B cell (primary cell): ENCODE data around the gene CTRB1. TPM values are rescaled to one million over a fixed set of nuclear protein-coding genes. Genes with fewer than 3 reads are reported as not detected.

ENCODE experiments used
- ATAC-seq: fragments of 200-7000 bp; cut with Tn5 transposase; one replicate; pipeline ENCODE4 v1.10.0; 2021; ENCODE audit warnings: low read depth, mild to moderate bottlenecking, moderate number of reproducible peaks, moderate library complexity
- CTCF ChIA-PET: fragments of 350-600 bp; sonication (Branson Sonifier 250); formaldehyde crosslinking; loops from one replicate; lab custom pipeline; 2021; ENCODE audit warnings: antibody characterized with exemption, inconsistent platforms; lab: Charles Lee
- POLR2A ChIA-PET: fragments of 350-600 bp; sonication (Branson Sonifier 250); formaldehyde crosslinking; loops from one replicate; lab custom pipeline; 2021; ENCODE audit warnings: antibody characterized with exemption; lab: Charles Lee
- DNase-seq: peaks from one replicate; pipeline ENCODE4 v3.0.0; 2013
- H2AFZ ChIP-seq: 2 replicates; pipeline ENCODE4 v1.6.1; 2012; ENCODE audit warnings: mild to moderate bottlenecking, low read depth, low read length; ENCODE audit not compliant: insufficient read depth, poor library complexity, severe bottlenecking
- H3K27ac ChIP-seq, 2 donors: 1 replicate in 1 of 2; 2 replicates in 1 of 2; pipeline ENCODE4 v1.5.1; 2012 to 2013; ENCODE audit warnings: low read length in 2 of 2, mild to moderate bottlenecking in 2 of 2, moderate library complexity in 1 of 2
- H3K27me3 ChIP-seq, 4 experiments: fragments of 200-600 bp in 1 of 4; sonication (generic) in 1 of 4; replicated peaks in 1 of 4; 1 replicate in 2 of 4; 2 replicates in 2 of 4; pipeline versions ENCODE4 v1.6.1 to v1.7.0; 2013 to 2016; ENCODE audit warnings: low read length in 3 of 4, mild to moderate bottlenecking in 2 of 4, mixed read lengths in 1 of 4, moderate library complexity in 1 of 4; ENCODE audit not compliant: insufficient read depth in 4 of 4, control insufficient read depth in 3 of 4; ENCODE audit errors: control extremely low read depth in 1 of 4
- H3K36me3 ChIP-seq, 2 experiments: replicated peaks in 1 of 2; 1 replicate in 1 of 2; 2 replicates in 1 of 2; pipeline versions ENCODE4 v1.6.1 to v1.7.1; 2013; ENCODE audit warnings: low read length in 1 of 2; ENCODE audit not compliant: insufficient read depth in 2 of 2, control insufficient read depth in 1 of 2; ENCODE audit errors: control extremely low read depth in 1 of 2, extremely low read depth in 1 of 2
- H3K4me1 ChIP-seq, 2 donors: fragments of 200-600 bp in 1 of 2; sonication (generic) in 1 of 2; 1 replicate in 1 of 2; 2 replicates in 1 of 2; pipeline versions ENCODE4 v1.5.1 to v1.6.1; 2013 to 2017; ENCODE audit warnings: low read length in 2 of 2; ENCODE audit not compliant: control insufficient read depth in 2 of 2, insufficient read depth in 2 of 2
- H3K4me2 ChIP-seq: replicated peaks from 2 replicates; pipeline ENCODE3; 2012; ENCODE audit warnings: mild to moderate bottlenecking, low read depth, low read length; ENCODE audit not compliant: poor library complexity, severe bottlenecking
- H3K4me3 ChIP-seq, 5 experiments: fragments of 200-600 bp in 1 of 5; sonication (generic) in 1 of 5; 1 replicate in 3 of 5; 2 replicates in 2 of 5; pipeline versions ENCODE4 v1.5.1 to v1.7.0; 2011 to 2016; ENCODE audit warnings: low read length in 4 of 5, mild to moderate bottlenecking in 4 of 5, low read depth in 2 of 5, control low read depth in 1 of 5, moderate library complexity in 1 of 5; ENCODE audit not compliant: insufficient read depth in 1 of 5; ENCODE audit errors: control extremely low read depth in 1 of 5, extremely low read depth in 1 of 5
- H3K79me2 ChIP-seq: fragments of 200-600 bp; sonication (generic); one replicate; pipeline ENCODE4 v1.6.0; 2016; ENCODE audit warnings: low read length; ENCODE audit not compliant: control insufficient read depth, insufficient read depth
- H3K9ac ChIP-seq: fragments of 200-600 bp; sonication (generic); 2 replicates; pipeline ENCODE4 v1.6.1; 2017; ENCODE audit warnings: mild to moderate bottlenecking, low read length, moderate library complexity
- H3K9me3 ChIP-seq, 3 donors: one replicate each; pipeline versions ENCODE4 v1.6.1 to v1.7.1; 2013; ENCODE audit warnings: low read length in 2 of 3; ENCODE audit not compliant: control insufficient read depth in 2 of 3, insufficient read depth in 1 of 3; ENCODE audit errors: control extremely low read depth in 1 of 3
- H4K20me1 ChIP-seq: 2 replicates; pipeline ENCODE4 v1.6.0; 2012; ENCODE audit warnings: mild to moderate bottlenecking, low read length; ENCODE audit not compliant: insufficient read depth, control insufficient read depth, poor library complexity, severe bottlenecking
- H3K27ac Mint-ChIP-seq: one replicate; pipeline ENCODE4 v1.8.0; 2021; ENCODE audit warnings: mixed read lengths
- H3K27me3 Mint-ChIP-seq: one replicate; pipeline ENCODE4 v1.8.0; 2021; ENCODE audit warnings: mixed read lengths
- H3K4me1 Mint-ChIP-seq: one replicate; pipeline ENCODE4 v1.8.0; 2021; ENCODE audit warnings: mixed read lengths
- H3K4me3 Mint-ChIP-seq: one replicate; pipeline ENCODE4 v1.8.0; 2021; ENCODE audit warnings: mixed read lengths
- H3K9me3 Mint-ChIP-seq: one replicate; pipeline ENCODE4 v1.8.0; 2022; ENCODE audit warnings: mixed read lengths; ENCODE audit not compliant: insufficient read depth
- EZH2 ChIP-seq: IDR thresholded peaks from 2 replicates; pipeline ENCODE4 v1.6.1; 2012; ENCODE audit warnings: borderline replicate concordance, low read depth, mild to moderate bottlenecking, moderate library complexity, low read length; ENCODE audit not compliant: insufficient read depth, poor library complexity, severe bottlenecking
- WGBS: methylation state at CpG from one replicate; pipeline ENCODE4 v1.1.5; 2013; ENCODE audit warnings: missing lambda C conversion rate; ENCODE audit not compliant: insufficient coverage; 5-methylcytosine and 5-hydroxymethylcytosine counted together
- intact Hi-C: fragments of 100-400 bp; cut with micrococcal nuclease; formaldehyde crosslinking; loops from one replicate; pipeline ENCODE4 v1.10.0; 2022
- polyA plus RNA-seq: library from polyadenylated mRNA; depleted of rRNA; stranded (reverse); fragments of >200 nt; gene quantifications from 2 replicates; pipeline ENCODE4 v1.2.3, GENCODE V29; 2012
- total RNA-seq, 2 donors: library from RNA; stranded (reverse); fragments of 120-200 nt in 1 of 2; gene quantifications; 1 replicate in 1 of 2; 2 replicates in 1 of 2; pipeline versions ENCODE4 v1.2.3 to v1.2.4, GENCODE V29; 2013 to 2022
- TF ChIP-seq, protein P1 (sequence below): fragments of 200-600 bp; IDR thresholded peaks from one replicate; pipeline ENCODE4 v1.8.0; 2022; ENCODE audit warnings: antibody characterized with exemption, mild to moderate bottlenecking

Gene CTRB1
- total and polyA plus RNA-seq, 2 donors (not counting 1 experiment from before 2014, with no cell fraction given) = not detected

DNA sequence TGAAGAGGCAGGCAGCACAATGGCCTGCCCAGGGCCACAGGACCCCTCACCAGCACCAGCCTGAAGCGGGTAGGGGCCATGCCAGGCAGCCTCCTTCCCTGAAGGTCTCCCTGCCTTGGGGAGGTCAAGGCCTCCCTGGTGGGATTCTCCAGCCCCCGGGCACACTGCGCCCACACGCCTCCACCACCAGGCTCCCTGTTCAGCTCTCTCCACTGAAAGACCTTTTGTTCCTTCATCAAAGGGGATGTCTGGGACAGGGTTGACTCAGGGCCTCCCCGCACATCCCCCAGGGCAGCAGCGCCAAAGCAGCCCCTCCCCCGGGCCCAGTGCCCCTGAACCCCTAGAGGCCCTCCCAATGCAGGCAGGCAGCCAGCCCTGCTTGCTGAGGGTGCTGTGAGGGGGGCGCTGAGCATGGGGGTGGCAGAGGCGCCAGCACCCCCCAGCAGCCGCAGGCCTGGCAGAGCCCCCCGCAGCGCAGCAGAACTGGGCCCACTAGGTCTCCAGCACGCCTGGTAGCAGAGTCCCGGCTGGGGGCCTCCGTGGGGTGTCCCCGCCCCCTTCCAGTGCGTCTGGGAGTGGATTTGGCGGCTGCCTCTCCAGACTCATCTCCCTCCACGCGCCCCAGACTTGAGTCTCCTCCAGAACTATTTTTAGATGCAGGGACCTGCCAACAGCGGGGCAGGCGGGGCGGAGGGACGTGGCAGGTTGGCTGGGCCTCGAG lies 19.5 kb downstream of the CTRB1 start:
- Mint-ChIP-seq H3K27me3 (peaks cover 59% of the 10 kb centered on the region), H3K9me3 (no peaks in the 10 kb centered on the region), H3K4me3 (no peak overlapping the region), H3K27ac (no peak overlapping the region), H3K4me1 (peaks cover 2% of the 10 kb centered on the region)
- Histone ChIP-seq H3K9me3 (peaks cover 0 to 32% (median 0%) of the 10 kb centered on the region in 3 donors), H3K9ac (no peak overlapping the region), H3K4me2 (no peak overlapping the region), H3K27ac (no peak overlapping the region), H3K4me3 (no peak overlapping the region), H3K4me1 (peaks cover 0 to 7% of the 10 kb centered on the region in 2 donors), H2AFZ (no peak overlapping the region), H3K27me3 (peaks cover 0 to 89% (median 16%) of the 10 kb centered on the region in 4 experiments), H3K79me2 (no peaks in the 10 kb centered on the region), H3K36me3 (no peaks in the 10 kb centered on the region), H4K20me1 (no peaks in the 10 kb centered on the region)
- ATAC-seq = no peak
- intact Hi-C loops = no loop called here
- ChIA-PET POLR2A (no interaction called here), CTCF (interaction anchor here (1.0 to 7.1 kb wide), 2 partner anchors 148 to 526 kb away, joined by 3 to 109 read pairs; no protein-coding TSS in a partner anchor)
- TF ChIP-seq, protein P1, sequence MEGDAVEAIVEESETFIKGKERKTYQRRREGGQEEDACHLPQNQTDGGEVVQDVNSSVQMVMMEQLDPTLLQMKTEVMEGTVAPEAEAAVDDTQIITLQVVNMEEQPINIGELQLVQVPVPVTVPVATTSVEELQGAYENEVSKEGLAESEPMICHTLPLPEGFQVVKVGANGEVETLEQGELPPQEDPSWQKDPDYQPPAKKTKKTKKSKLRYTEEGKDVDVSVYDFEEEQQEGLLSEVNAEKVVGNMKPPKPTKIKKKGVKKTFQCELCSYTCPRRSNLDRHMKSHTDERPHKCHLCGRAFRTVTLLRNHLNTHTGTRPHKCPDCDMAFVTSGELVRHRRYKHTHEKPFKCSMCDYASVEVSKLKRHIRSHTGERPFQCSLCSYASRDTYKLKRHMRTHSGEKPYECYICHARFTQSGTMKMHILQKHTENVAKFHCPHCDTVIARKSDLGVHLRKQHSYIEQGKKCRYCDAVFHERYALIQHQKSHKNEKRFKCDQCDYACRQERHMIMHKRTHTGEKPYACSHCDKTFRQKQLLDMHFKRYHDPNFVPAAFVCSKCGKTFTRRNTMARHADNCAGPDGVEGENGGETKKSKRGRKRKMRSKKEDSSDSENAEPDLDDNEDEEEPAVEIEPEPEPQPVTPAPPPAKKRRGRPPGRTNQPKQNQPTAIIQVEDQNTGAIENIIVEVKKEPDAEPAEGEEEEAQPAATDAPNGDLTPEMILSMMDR = no peak
- no peak for TF ChIP-seq EZH2
- 78% methylated on average over 25 of the region's 25 CpGs for WGBS
- DNase-seq = no peak

DNA sequence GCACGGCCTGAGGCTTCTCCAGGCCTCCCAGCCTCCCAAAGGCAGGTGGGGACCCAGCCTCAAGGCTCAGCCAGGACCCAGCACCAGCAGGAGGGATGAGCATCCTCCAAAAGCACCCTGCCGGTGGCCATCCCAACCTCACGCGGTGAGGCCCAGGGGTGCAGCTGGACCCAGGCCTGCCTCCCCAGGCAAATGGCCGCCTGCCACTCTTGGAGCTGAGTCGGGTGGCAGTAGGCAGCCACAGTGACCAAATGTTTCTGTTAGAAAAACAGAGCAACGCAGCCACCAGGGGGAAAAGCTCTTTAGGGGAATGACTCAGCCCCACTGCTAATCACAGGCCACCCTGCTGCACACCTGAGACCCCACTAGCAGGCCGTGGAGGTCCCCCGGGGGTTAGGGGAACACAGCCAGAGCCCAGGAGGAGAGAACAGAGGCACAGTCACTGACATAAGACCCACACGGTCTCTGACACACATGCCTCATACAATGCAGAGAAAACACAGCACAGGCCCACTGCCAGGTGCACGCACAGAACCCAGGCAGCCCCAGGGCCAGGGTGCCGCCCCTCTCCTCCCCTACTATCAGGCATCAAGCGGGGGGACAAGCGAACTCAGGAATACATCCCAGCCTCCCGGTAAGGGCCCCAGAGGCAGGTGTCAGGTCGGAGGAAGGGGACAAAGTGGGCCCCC lies 20.2 kb downstream of the CTRB1 start:
- H3K27ac Mint-ChIP-seq = no peak overlapping the region
- peaks cover 0 to 25% (median 0%) of the 10 kb centered on the region in 3 donors for H3K9me3 ChIP-seq
- no peak overlapping the region for H3K27ac ChIP-seq
- H3K36me3 ChIP-seq = no peaks in the 10 kb centered on the region
- no peak overlapping the region for H3K4me3 ChIP-seq
- peaks cover under 1% of the 10 kb centered on the region for H3K4me1 Mint-ChIP-seq
- ChIA-PET POLR2A (no interaction called here), CTCF (interaction anchor here (0.9 kb wide), 1 partner anchor 147 kb away, joined by 3 read pairs; no protein-coding TSS in a partner anchor)
- H3K27me3 Mint-ChIP-seq = peaks cover 62% of the 10 kb centered on the region
- DNase-seq (no peak), ATAC-seq (no peak)
- H3K4me1 ChIP-seq = peaks cover 0 to 2% of the 10 kb centered on the region in 2 donors
- H3K79me2 ChIP-seq = no peaks in the 10 kb centered on the region
- peaks cover 0 to 89% (median 14%) of the 10 kb centered on the region in 4 experiments for H3K27me3 ChIP-seq
- no peak overlapping the region for H3K4me3 Mint-ChIP-seq
- H3K4me2 ChIP-seq = no peak overlapping the region
- H2AFZ ChIP-seq = no peak overlapping the region
- no peaks in the 10 kb centered on the region for H3K9me3 Mint-ChIP-seq
- no peaks in the 10 kb centered on the region for H4K20me1 ChIP-seq
- H3K9ac ChIP-seq = no peak overlapping the region
- intact Hi-C loops = no loop called here
- WGBS = 81% methylated on average over 15 of the region's 16 CpGs
- TF ChIP-seq, protein P1 = no peak
- TF ChIP-seq EZH2 = no peak
